Esophagus muscularis mucosa (tissue), 4 donors: ENCODE data around the gene EHF.

ENCODE experiments used
- CTCF ChIP-seq, 3 experiments: fragments of 200-600 bp in 2 of 3; fragments of 450-650 bp in 1 of 3; sonication (generic) in 2 of 3; IDR thresholded peaks; one replicate each; pipeline ENCODE4 v1.5.1; 2017 to 2019; ENCODE audit warnings: antibody characterized with exemption in 3 of 3, mild to moderate bottlenecking in 2 of 3, moderate library complexity in 1 of 3
- EP300 ChIP-seq: sonication (generic); formaldehyde crosslinking; IDR thresholded peaks from one replicate; pipeline ENCODE4 v1.6.1; 2017; ENCODE audit warnings: antibody characterized with exemption
- POLR2AphosphoS5 ChIP-seq, 2 donors: sonication (generic); formaldehyde crosslinking; IDR thresholded peaks; one replicate each; pipeline ENCODE4 v1.6.1; 2017; ENCODE audit warnings: antibody characterized with exemption in 2 of 2

- TF ChIP-seq CTCF (IDR thresholded peaks at IDR 0.05) (no peak), POLR2AphosphoS5 (IDR thresholded peaks at IDR 0.05) (no peak), EP300 (no peak)
Measured at GRCh38 chr11:34685864-34686263, 65.0 kb downstream of the EHF start.
